CD4-positive, CD25-positive, alpha-beta regulatory T cell (primary cell): ENCODE measurements around the gene LRMDA. TPM values are rescaled to one million over a fixed set of nuclear protein-coding genes. Genes with fewer than 3 reads are reported as not detected.

ENCODE experiments used
- ATAC-seq, 2 donors: fragments of 150-1000 bp; cut with Tn5 transposase; one replicate each; pipeline ENCODE4 v1.10.0; 2021; ENCODE audit warnings: low read depth in 2 of 2, moderate number of reproducible peaks in 2 of 2, moderate library complexity in 1 of 2
- DNase-seq, 3 donors: peaks; one replicate each; pipeline versions ENCODE4 v3.0.0 to v3.0.0-alpha.2; 2012 to 2022; ENCODE audit warnings: mixed read lengths in 1 of 3
- H3K27ac ChIP-seq: one replicate; pipeline ENCODE4 v1.7.0; 2013; ENCODE audit warnings: mild to moderate bottlenecking, low read length; ENCODE audit not compliant: insufficient read depth, poor library complexity, severe bottlenecking
- H3K27me3 ChIP-seq: one replicate; pipeline ENCODE4 v1.7.0; 2013; ENCODE audit warnings: low read length; ENCODE audit not compliant: control insufficient read depth, insufficient read depth
- H3K36me3 ChIP-seq: one replicate; pipeline ENCODE4 v1.7.0; 2013; ENCODE audit warnings: mild to moderate bottlenecking, low read length, moderate library complexity; ENCODE audit not compliant: control insufficient read depth, insufficient read depth
- H3K4me1 ChIP-seq: 2 replicates; pipeline ENCODE4 v1.7.0; 2013; ENCODE audit warnings: mild to moderate bottlenecking, low read length; ENCODE audit not compliant: insufficient read depth, control insufficient read depth, poor library complexity, severe bottlenecking
- H3K4me3 ChIP-seq: one replicate; pipeline ENCODE4 v1.7.0; 2013; ENCODE audit warnings: low read depth, mild to moderate bottlenecking, low read length, moderate library complexity
- H3K9me3 ChIP-seq, 2 experiments: 1 replicate in 1 of 2; 2 replicates in 1 of 2; pipeline ENCODE4 v1.7.0; 2013; ENCODE audit warnings: low read length in 2 of 2, mild to moderate bottlenecking in 1 of 2, moderate library complexity in 1 of 2; ENCODE audit not compliant: control insufficient read depth in 2 of 2
- H3K27ac Mint-ChIP-seq, 3 donors: one replicate each; pipeline ENCODE4 v1.8.0; 2020 to 2022; ENCODE audit warnings: mild to moderate bottlenecking in 3 of 3, mixed read lengths in 3 of 3, moderate library complexity in 2 of 3
- H3K27me3 Mint-ChIP-seq: one replicate; pipeline ENCODE4 v1.8.0; 2022; ENCODE audit warnings: mild to moderate bottlenecking, mixed read lengths
- H3K36me3 Mint-ChIP-seq: one replicate; pipeline ENCODE4 v1.8.0; 2020; ENCODE audit warnings: mixed read lengths
- H3K4me1 Mint-ChIP-seq, 4 donors: one replicate each; pipeline ENCODE4 v1.8.0; 2020 to 2022; ENCODE audit warnings: mixed read lengths in 4 of 4, mild to moderate bottlenecking in 1 of 4
- H3K4me3 Mint-ChIP-seq, 4 donors: one replicate each; pipeline ENCODE4 v1.8.0; 2020 to 2022; ENCODE audit warnings: mild to moderate bottlenecking in 4 of 4, mixed read lengths in 4 of 4, moderate library complexity in 3 of 4
- H3K9me3 Mint-ChIP-seq, 7 donors: one replicate each; pipeline ENCODE4 v1.8.0; 2020 to 2022; ENCODE audit warnings: mixed read lengths in 7 of 7, mild to moderate bottlenecking in 3 of 7, moderate library complexity in 2 of 7
- polyA plus RNA-seq, 4 donors: library from polyadenylated mRNA; unstranded; fragments of 300-500 nt; fragmentation: Illumina TruSeq; gene quantifications; one replicate each; pipeline ENCODE4 v1.2.3, GENCODE V29; 2021
- total RNA-seq: library from RNA; stranded (reverse); gene quantifications from one replicate; pipeline ENCODE4 v1.2.3, GENCODE V29; 2022

LRMDA gene
- total and polyA plus RNA-seq, 5 donors from 2014 or later = 0.10 TPM; not detected in 4

DNA sequence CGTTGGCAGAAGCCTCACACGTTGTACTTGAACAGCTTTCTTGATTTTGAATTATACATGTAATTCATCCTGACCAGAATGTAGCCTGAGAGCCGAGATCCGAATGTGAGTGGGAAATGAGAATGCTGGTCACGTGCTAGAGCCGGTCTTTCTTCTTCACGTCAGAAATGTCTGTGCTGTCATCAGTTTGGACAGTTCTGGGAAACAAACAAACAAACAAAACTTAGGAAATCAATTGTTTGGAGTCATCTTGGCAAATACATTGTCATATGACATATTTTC is 729.8 kb downstream of the LRMDA start:
- Mint-ChIP-seq H3K9me3 (peaks cover 0 to 6% (median 1%) of the 10 kb centered on the region in 7 donors), H3K27ac (no peak overlapping the region), H3K27me3 (no peaks in the 10 kb centered on the region), H3K36me3 (no peaks in the 10 kb centered on the region), H3K4me3 (no peak overlapping the region), H3K4me1 (peaks cover 0 to 4% (median 0%) of the 10 kb centered on the region in 4 donors)
- no peak for DNase-seq
- Histone ChIP-seq H3K4me1 (no peaks in the 10 kb centered on the region), H3K27ac (no peak overlapping the region), H3K4me3 (no peak overlapping the region), H3K36me3 (no peaks in the 10 kb centered on the region), H3K9me3 (no peaks in the 10 kb centered on the region), H3K27me3 (no peaks in the 10 kb centered on the region)
- no peak for ATAC-seq

DNA sequence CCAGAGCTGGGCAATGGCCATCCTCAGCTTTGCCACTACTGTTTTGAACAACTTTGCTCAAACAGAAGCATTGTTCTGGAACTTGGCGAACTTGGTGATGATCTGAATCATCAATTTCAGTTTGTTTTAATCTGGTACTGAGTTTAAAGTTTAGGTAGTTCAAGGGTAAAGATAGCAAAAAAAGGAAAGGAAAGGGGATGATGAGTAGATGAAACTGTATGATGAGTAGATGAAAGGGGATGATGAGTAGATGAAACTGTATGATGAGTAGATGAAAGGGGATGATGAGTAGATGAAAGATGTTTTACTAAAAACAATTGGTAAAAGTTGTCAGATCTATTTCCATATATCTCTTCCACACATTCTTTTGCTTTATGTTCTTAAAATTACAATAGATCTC is 737.0 kb downstream of the LRMDA start:
- no peaks in the 10 kb centered on the region for H3K27me3 Mint-ChIP-seq
- Histone ChIP-seq H3K36me3 (no peaks in the 10 kb centered on the region), H3K27ac (no peak overlapping the region), H3K27me3 (no peaks in the 10 kb centered on the region), H3K4me1 (no peaks in the 10 kb centered on the region), H3K4me3 (no peak overlapping the region), H3K9me3 (no peaks in the 10 kb centered on the region)
- DNase-seq (no peak), ATAC-seq (no peak)
- H3K27ac Mint-ChIP-seq = no peak overlapping the region
- H3K4me3 Mint-ChIP-seq = no peak overlapping the region
- peaks cover 0 to 13% (median 3%) of the 10 kb centered on the region in 7 donors for H3K9me3 Mint-ChIP-seq
- peaks cover 0 to 5% (median 0%) of the 10 kb centered on the region in 4 donors for H3K4me1 Mint-ChIP-seq
- no peaks in the 10 kb centered on the region for H3K36me3 Mint-ChIP-seq

GRCh38 chr10:76169246-76169645 is 737.8 kb downstream of the LRMDA start:
- Mint-ChIP-seq H3K36me3 (no peaks in the 10 kb centered on the region), H3K27me3 (no peaks in the 10 kb centered on the region), H3K4me1 (peaks cover 0 to 5% (median 0%) of the 10 kb centered on the region in 4 donors), H3K4me3 (no peak overlapping the region), H3K9me3 (peaks cover 0 to 13% (median 3%) of the 10 kb centered on the region in 7 donors), H3K27ac (no peak overlapping the region)
- DNase-seq (no peak), ATAC-seq (no peak)
- Histone ChIP-seq H3K36me3 (no peaks in the 10 kb centered on the region), H3K9me3 (no peaks in the 10 kb centered on the region), H3K27me3 (no peaks in the 10 kb centered on the region), H3K4me3 (no peak overlapping the region), H3K27ac (no peak overlapping the region), H3K4me1 (no peaks in the 10 kb centered on the region)

DNA sequence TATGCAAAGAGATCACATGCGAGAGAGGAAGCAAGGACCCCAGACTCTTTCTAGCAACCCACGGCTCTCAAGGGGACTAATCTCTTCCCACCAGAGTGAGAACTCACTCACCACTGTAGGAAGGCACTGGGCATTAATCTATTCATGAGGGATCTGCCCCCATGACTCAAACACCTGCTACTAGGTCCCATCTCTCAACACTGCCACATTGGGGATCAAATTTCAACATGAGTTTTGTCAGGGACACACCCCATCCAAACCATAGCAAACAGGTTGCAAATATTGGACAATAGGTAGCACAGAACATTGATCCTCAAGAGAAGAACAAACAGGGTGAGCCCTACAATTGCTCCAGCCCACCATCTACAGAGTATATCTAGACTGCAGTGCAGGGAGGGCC is 740.6 kb downstream of the LRMDA start:
- DNase-seq (no peak), ATAC-seq (no peak)
- peaks cover 2 to 5% (median 4%) of the 10 kb centered on the region in 7 donors for H3K9me3 Mint-ChIP-seq
- H3K4me3 ChIP-seq = no peak overlapping the region
- H3K4me1 Mint-ChIP-seq = peaks cover 0 to 10% (median 0%) of the 10 kb centered on the region in 4 donors
- no peaks in the 10 kb centered on the region for H3K36me3 Mint-ChIP-seq
- H3K27me3 Mint-ChIP-seq = no peaks in the 10 kb centered on the region
- H3K27ac Mint-ChIP-seq = peak overlapping the region in 1 of 3 donors; percentile 67
- H3K4me3 Mint-ChIP-seq = no peak overlapping the region
- no peaks in the 10 kb centered on the region for H3K27me3 ChIP-seq
- H3K9me3 ChIP-seq = no peaks in the 10 kb centered on the region
- no peaks in the 10 kb centered on the region for H3K36me3 ChIP-seq
- no peak overlapping the region for H3K27ac ChIP-seq
- no peaks in the 10 kb centered on the region for H3K4me1 ChIP-seq

GRCh38 chr10:76175533-76176165 is 744.2 kb downstream of the LRMDA start:
- H3K27ac ChIP-seq = no peak overlapping the region
- H3K27me3 ChIP-seq = no peaks in the 10 kb centered on the region
- no peaks in the 10 kb centered on the region for H3K36me3 ChIP-seq
- H3K9me3 ChIP-seq = no peaks in the 10 kb centered on the region
- peaks cover 0 to 26% (median under 1%) of the 10 kb centered on the region in 4 donors for H3K4me1 Mint-ChIP-seq
- peak overlapping the region in 1 of 4 donors; percentile 21 for H3K4me3 Mint-ChIP-seq
- H3K36me3 Mint-ChIP-seq = no peaks in the 10 kb centered on the region
- H3K4me1 ChIP-seq = no peaks in the 10 kb centered on the region
- H3K9me3 Mint-ChIP-seq = peaks cover 0 to 10% (median 4%) of the 10 kb centered on the region in 7 donors
- no peak overlapping the region for H3K27ac Mint-ChIP-seq
- no peak for DNase-seq
- no peak overlapping the region for H3K4me3 ChIP-seq
- ATAC-seq = no peak
- no peaks in the 10 kb centered on the region for H3K27me3 Mint-ChIP-seq

DNA sequence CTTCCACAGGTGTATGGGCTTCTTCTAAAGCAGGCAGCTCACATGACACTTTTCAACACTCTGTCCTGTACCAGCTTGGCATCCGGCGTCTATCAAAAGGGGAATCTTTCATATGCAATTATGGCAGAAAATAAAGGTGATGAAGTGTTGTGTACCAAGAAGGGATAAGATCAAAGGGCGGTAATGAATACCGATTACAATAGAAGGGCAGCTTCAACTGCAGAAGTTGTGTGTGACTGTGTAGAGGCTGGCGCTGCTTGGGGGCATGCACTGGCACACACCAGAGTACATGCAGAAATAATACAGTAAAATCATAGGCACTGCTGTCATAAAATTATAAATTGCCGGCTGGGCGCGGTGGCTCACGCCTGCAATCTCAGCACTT is 744.7 kb downstream of the LRMDA start:
- Mint-ChIP-seq H3K36me3 (no peaks in the 10 kb centered on the region), H3K4me1 (peaks cover 0 to 28% (median under 1%) of the 10 kb centered on the region in 4 donors), H3K27me3 (peaks cover under 1% of the 10 kb centered on the region), H3K9me3 (peaks cover 0 to 10% (median 4%) of the 10 kb centered on the region in 7 donors), H3K27ac (no peak overlapping the region), H3K4me3 (no peak overlapping the region)
- H3K27ac ChIP-seq = no peak overlapping the region
- no peaks in the 10 kb centered on the region for H3K27me3 ChIP-seq
- H3K4me1 ChIP-seq = no peaks in the 10 kb centered on the region
- no peaks in the 10 kb centered on the region for H3K9me3 ChIP-seq
- no peak overlapping the region for H3K4me3 ChIP-seq
- DNase-seq (no peak), ATAC-seq (no peak)
- no peaks in the 10 kb centered on the region for H3K36me3 ChIP-seq

DNA sequence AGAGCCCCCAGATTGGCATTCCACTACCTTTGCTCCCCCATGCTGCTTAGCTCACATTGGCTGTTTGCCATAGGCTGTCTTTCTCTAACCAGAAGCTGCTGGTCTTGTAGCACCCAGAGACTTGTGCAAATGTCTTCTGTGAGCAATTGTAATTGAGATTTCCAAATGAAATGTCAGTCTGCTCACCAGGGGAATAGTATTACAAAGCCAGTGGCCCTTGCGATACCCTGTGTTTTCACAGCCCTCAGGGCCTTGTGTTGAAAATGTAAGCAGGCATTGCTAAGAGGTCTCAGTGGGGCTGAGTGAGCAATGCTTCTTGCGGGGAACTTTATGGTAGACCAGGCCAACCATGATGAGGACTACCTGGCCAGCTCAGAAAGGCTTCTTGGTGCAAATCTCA is 746.5 kb downstream of the LRMDA start:
- Histone ChIP-seq H3K9me3 (no peaks in the 10 kb centered on the region), H3K36me3 (no peaks in the 10 kb centered on the region), H3K27ac (no peak overlapping the region), H3K4me3 (no peak overlapping the region), H3K4me1 (no peaks in the 10 kb centered on the region), H3K27me3 (no peaks in the 10 kb centered on the region)
- Mint-ChIP-seq H3K27ac (peak overlapping the region in 1 of 3 donors; percentile 80), H3K4me1 (peaks cover 0 to 35% (median 2%) of the 10 kb centered on the region in 4 donors), H3K36me3 (no peaks in the 10 kb centered on the region), H3K27me3 (peaks cover 4% of the 10 kb centered on the region), H3K4me3 (no peak overlapping the region), H3K9me3 (peaks cover 0 to 7% (median 5%) of the 10 kb centered on the region in 7 donors)
- ATAC-seq (no peak), DNase-seq (no peak)
